HEK293 (cell line): Measurements from ENCODE around the gene AURKAIP1.

Source experiments
- CTCF ChIP-seq: fragments of 450-650 bp; formaldehyde crosslinking; IDR thresholded peaks from 2 replicates; pipeline ENCODE4 v1.5.1; 2016; ENCODE audit warnings: missing biosample characterization, missing genetic modification characterization
- PRDM4 ChIP-seq: fragments of 450-650 bp; formaldehyde crosslinking; IDR thresholded peaks from 2 replicates; pipeline ENCODE4 v1.5.1; 2017; ENCODE audit warnings: missing biosample characterization, missing genetic modification characterization
- REST ChIP-seq: fragments of 450-650 bp; formaldehyde crosslinking; IDR thresholded peaks from 2 replicates; pipeline ENCODE4 v1.5.1; 2016; ENCODE audit warnings: missing biosample characterization, missing genetic modification characterization
- ZNF777 ChIP-seq: fragments of 450-650 bp; formaldehyde crosslinking; IDR thresholded peaks from 2 replicates; pipeline ENCODE4 v1.5.1; 2017; ENCODE audit warnings: missing biosample characterization, missing genetic modification characterization, borderline replicate concordance

- TF ChIP-seq CTCF (tag by site-specific recombination) (no peak), PRDM4 (tag by site-specific recombination) (no peak), REST (tag by site-specific recombination) (no peak), ZNF777 (tag by site-specific recombination) (no peak)
These were observed 20.4 kb downstream of the AURKAIP1 start for GRCh38 chr1:1354271-1355247.
